Fibroblast of skin of abdomen (primary cell): Measurements from ENCODE around the gene NUDCD3.

ENCODE experiments used
- DNase-seq: peaks from one replicate; pipeline ENCODE4 v3.0.0-alpha.2; 2013

The NUDCD3 gene

GRCh38 chr7:44398511-44398911 lies 91.9 kb downstream of the NUDCD3 start:
- no peak for DNase-seq

GRCh38 chr7:44396931-44397545 lies 93.4 kb downstream of the NUDCD3 start:
- no peak for DNase-seq

GRCh38 chr7:44396496-44396895 lies 94.0 kb downstream of the NUDCD3 start:
- DNase-seq = no peak

- no peak for DNase-seq
These were observed 95.4 kb downstream of the NUDCD3 start for GRCh38 chr7:44395067-44395466.

- no peak for DNase-seq
These were observed 95.8 kb downstream of the NUDCD3 start for GRCh38 chr7:44394636-44395035.

GRCh38 chr7:44394112-44394447 lies 96.4 kb downstream of the NUDCD3 start:
- DNase-seq = no peak

- DNase-seq = no peak
These were observed 97.0 kb downstream of the NUDCD3 start for GRCh38 chr7:44393238-44394111.

- DNase-seq = no peak
These were observed 97.8 kb downstream of the NUDCD3 start for GRCh38 chr7:44392618-44393010.

- no peak for DNase-seq
These were observed 98.5 kb downstream of the NUDCD3 start for GRCh38 chr7:44391746-44392617.

GRCh38 chr7:44391171-44391570 lies 99.3 kb downstream of the NUDCD3 start:
- no peak for DNase-seq

- DNase-seq = no peak
These were observed 99.8 kb downstream of the NUDCD3 start for GRCh38 chr7:44390701-44391100.

- no peak for DNase-seq
These were observed 102.1 kb downstream of the NUDCD3 start for GRCh38 chr7:44388089-44388970.

GRCh38 chr7:44387389-44387788 lies 103.1 kb downstream of the NUDCD3 start:
- no peak for DNase-seq

GRCh38 chr7:44386139-44386913 lies 104.1 kb downstream of the NUDCD3 start:
- DNase-seq = no peak

- no peak for DNase-seq
These were observed 104.9 kb downstream of the NUDCD3 start for GRCh38 chr7:44385434-44386138.

GRCh38 chr7:44384586-44385433 lies 105.6 kb downstream of the NUDCD3 start:
- no peak for DNase-seq

GRCh38 chr7:44383566-44383965 lies 106.9 kb downstream of the NUDCD3 start:
- DNase-seq = no peak

GRCh38 chr7:44382459-44383265 lies 107.8 kb downstream of the NUDCD3 start:
- DNase-seq = no peak
